GM12873 (cell line): ENCODE results near the gene CDH4.

ENCODE experiments used
- TF ChIP-seq, protein P1 (sequence below): IDR thresholded peaks from 2 replicates; pipeline ENCODE4 v1.5.1; 2012; ENCODE audit warnings: low read depth, mild to moderate bottlenecking, moderate library complexity, low read length, control low read depth; ENCODE audit not compliant: insufficient read depth; ENCODE audit errors: missing control alignments

CDH4 gene

DNA sequence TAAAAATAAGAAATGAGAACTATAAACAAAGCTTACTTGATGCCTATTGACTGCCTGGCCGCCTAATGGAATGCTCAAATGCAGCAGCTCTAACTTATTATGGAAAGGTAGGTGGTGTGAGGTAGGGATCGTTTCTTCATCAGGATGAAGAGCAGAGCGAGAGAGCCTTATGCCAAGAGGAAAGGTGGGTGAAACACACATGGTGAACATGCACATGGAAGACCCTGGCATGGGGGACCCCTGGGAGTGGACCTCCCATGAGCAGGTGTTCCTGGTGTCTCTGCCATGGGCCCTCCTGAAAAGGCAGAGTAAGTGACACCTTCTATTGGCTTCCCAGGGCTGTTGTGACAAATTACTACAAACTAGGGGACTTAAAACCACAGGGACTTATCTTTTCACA, 130.1 kb downstream of the CDH4 start:
- TF ChIP-seq, protein P1, sequence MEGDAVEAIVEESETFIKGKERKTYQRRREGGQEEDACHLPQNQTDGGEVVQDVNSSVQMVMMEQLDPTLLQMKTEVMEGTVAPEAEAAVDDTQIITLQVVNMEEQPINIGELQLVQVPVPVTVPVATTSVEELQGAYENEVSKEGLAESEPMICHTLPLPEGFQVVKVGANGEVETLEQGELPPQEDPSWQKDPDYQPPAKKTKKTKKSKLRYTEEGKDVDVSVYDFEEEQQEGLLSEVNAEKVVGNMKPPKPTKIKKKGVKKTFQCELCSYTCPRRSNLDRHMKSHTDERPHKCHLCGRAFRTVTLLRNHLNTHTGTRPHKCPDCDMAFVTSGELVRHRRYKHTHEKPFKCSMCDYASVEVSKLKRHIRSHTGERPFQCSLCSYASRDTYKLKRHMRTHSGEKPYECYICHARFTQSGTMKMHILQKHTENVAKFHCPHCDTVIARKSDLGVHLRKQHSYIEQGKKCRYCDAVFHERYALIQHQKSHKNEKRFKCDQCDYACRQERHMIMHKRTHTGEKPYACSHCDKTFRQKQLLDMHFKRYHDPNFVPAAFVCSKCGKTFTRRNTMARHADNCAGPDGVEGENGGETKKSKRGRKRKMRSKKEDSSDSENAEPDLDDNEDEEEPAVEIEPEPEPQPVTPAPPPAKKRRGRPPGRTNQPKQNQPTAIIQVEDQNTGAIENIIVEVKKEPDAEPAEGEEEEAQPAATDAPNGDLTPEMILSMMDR = no peak

DNA sequence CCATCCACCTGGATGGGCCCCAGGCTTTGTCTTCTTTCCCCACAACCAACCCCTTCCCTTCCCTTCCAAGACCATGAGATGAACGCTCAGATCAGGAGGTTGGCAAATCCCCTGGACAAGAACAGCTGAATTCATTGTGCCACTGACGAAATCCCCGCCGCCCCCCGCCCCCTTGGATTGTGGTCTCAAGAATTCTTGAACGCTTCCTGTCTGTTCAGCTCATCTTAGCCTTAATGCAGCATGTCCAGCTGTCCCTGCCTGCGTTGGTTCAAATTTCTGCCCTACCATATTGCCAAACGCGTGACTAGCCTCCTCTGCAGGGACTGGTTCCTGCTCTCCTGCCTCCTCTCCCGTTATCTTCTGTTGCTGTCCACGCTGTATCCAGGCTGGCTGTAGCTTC, 133.2 kb downstream of the CDH4 start:
- TF ChIP-seq, protein P1 = no peak

DNA sequence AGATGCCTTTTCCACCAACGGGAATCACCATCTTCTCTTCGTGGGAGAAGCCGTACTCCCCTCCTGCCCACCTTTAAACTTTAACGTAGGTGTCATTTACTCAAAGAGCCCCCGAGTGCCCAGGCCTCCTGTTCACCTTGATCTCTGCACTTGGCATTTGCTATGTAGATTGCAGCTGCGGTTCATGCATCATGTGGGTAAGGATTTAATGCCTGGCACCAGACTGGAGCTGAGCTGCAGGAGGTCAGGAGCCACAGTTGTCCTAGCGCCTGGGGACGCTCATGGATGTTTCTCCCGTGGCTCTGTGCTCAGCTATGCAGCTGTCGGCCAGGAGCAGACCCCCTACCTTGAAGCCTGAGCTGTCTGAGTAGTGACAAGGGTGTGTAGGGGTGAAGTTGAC, 133.7 kb downstream of the CDH4 start:
- TF ChIP-seq, protein P1 = no peak

DNA sequence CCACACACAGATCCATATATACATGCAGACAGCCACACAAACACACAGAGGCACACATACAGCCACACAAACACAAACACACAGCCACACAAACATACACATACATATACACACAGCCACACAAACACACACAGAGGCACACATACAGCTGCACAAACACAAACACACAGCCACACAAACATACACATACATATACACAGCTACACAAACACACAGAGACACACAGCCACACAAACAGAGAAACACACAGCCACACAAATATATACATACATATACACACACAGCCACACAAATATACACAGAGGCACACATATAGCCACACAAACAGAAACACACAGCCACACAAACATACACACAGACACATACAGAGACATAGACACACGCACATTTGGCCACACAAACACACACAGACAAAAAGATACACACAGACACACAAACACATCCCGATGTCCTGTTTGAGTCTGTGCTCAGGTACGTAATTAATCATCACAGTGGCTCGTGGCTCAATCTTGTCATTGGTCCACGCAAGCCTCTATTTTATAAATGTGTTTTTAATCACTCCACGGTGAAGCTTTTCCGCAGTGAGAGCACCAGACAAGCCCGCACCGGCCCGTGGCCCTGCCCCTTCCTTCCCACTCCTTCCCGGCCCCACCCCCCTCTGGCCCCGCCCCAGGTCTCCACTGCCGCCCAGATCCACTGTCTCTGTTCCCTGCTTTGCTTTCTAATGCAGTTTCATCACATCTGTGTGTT, 135.3 kb downstream of the CDH4 start:
- TF ChIP-seq, protein P1 = no peak

DNA sequence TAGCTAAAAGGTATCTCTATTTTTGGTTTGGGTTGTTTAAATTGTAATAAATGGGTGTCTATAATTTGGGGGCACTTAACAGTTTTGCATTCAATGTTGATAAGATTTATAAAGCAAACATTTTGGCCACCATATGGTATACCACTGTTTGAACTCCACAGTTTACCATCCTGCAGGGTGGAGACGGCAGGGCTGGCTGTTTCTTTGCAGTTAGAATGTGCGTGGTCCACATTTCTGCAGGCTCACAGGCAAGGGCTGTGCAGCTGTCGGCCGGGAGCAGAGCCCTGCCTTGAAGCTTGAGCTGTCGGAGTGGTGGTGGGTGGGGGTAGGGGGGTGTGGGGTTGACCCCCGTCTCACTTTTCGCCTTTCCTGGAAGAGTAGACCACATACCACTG, 135.9 kb downstream of the CDH4 start:
- TF ChIP-seq, protein P1 = no peak

DNA sequence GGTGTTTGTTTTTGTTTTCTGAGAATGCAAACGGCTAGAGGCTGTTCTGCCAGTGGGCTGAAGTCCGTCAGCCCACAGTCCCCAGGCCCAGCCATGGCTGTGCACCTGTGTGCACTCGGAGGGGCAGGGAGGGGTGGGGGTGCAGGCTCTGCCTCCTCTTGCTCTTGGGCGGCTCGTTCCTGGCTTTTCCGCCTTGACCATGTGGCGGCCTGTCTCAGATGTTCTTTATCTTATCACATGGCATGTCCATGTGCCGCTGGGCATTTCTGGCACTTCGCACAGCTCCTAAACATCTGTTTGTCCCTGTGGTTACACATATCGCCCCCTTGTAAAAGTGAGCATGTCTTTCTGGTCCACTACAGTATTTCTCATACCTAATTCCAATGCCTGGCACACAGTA, 137.0 kb downstream of the CDH4 start:
- TF ChIP-seq, protein P1 = no peak

DNA sequence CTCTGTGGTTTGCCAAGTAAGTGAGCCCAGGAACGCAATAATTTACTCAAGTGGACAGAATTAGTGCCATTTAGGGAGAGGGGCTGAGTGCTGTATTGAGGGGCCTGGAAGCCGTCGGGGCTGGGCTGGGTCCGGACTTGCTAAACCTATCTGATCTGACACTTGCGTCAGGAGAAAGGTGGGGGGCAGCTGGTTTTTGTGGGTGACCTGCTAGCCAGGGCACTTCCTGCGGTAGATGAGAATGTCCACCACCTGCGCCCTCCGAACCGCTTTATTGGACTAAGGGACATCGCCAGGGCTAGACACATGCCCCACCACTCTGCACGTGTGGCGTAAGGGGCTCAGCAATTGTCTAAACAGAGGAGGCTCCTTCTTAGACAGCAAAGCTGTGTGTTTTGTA, 139.1 kb downstream of the CDH4 start:
- TF ChIP-seq, protein P1 = no peak
